COR-L47 (cell line): ENCODE measurements around the gene GOLGA6L7.
"Not testable (repeated sequence)": the region's sequence is repeated elsewhere in the genome, so short reads cannot be mapped to it uniquely, and the experiment has no call there.

Experiments
- DNase-seq: peaks from one replicate; lab custom pipeline; 2025; lab: John Stamatoyannopoulos, UW

The GOLGA6L7 gene

DNA sequence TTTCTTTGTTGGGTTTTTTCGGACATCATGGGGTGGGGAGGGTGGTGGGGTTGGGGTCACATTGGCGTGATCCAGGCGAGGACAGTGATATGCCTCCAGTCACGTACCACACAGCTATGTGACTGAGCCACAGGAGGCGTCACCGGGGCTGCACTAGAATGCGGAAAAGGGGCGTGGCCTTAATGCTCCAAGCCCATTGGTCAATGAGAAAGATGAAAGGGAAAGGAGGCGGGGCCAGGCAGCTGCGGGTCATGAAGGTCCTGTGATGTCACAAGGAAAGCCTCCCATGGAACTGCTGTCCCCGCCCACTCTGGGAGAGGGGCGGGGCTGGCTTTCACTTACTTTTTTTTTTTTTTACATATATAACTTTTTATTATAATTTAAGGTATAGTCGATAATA lies at the start of gene GOLGA6L7:
TSS of gene GOLGA6L7 (minus strand) at position 124 of the 400 bp plus-strand sequence. CDS start at position 29, 95 bp downstream.
- not testable (repeated sequence) for DNase-seq

DNA sequence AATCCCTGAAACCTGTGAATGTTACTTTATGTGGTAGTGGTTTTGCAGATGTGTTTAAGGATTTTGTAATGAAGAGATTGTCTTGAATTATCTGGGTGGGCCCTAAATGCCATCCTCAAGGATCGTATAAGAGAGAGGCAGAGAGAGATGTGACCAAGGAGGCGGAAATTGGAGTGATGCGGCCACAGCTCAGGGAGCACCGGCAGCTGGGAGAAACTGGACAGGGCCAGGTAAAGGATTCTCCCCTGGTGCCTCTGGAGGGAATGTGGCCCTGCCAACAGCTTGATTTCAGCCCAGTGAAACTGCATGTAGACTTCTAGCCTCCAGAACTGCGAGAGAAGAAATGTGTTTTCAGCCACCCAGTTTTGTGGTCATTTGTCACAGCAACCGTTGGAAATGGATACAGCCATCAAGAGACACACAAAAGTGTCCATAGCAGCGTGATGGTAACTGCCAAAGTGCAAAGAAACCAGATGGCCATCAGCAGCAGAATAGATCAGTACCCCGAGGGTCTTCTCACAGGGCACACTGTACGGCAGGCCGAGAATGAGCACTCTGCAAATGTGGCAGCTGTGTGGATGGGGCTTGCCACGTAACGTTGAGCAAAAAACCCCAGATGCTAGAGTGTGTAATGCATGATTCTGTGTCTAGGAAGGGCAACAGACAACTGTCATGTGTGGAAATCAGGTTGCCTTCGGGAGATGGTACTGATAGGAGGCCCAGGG lies 49.6 kb upstream of the GOLGA6L7 start:
- DNase-seq, result no peak

DNA sequence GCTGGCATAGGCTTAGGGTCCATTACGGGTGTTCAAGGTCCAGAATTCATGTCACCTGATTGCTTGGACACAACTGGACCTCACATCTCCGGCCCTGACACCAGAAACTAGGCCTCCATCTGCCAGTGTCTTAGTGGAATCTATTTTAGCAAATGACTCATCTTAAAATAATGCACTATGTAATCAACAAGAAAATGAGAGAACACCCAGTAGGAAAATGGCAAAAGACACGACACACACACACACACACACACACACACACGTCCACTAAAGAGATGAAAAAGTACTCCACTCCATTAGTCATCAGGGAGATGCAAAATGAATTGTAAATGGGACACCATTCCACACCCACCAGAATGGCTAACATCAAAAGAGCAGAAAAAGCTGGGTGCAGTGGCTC lies 48.5 kb upstream of the GOLGA6L7 start:
- DNase-seq, result no peak

DNA sequence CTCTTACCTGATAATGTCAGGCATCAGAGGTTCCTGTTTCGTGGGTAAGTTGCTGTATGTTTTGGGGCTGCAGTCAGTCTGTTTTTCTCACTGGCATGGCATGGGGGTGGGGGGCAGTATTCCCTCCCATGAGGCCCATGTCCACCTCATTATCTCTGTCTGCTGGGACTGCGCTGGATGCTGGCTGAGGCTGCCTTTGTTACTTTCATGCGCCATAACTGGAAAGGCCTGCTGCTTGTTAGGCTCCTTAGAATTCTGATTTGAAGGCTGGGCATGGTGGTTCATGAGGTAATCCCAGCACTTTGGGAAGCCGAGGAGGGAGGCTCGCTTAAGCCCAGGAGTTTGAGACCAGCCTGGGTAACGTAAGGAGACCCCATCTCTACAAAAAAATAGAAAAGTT lies 47.1 kb upstream of the GOLGA6L7 start:
- no peak for DNase-seq

GRCh38 chr15:28895146-28895545 lies 46.7 kb upstream of the GOLGA6L7 start:
- DNase-seq, result no peak

DNA sequence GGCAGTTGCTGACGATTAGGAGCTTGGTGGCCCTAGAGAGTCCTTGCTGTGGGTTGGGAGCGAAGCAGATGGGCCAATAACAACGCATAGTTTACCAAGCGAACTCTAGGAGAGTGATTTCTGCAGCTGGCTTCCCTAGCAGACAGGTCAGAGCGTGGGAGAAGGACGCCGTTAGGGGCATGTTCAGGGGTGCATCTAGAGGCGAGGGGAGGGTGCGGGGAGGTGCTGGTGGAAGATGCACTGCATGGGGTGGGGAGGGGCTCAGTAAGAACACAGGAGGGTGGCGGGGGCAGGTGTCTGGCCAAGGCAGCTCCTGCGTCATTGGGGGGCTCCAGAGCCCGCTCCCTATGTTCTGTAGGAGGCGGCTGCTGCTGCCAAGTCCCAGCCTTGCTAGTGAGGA lies 46.2 kb upstream of the GOLGA6L7 start:
- no peak for DNase-seq

- no peak for DNase-seq
These were observed 44.6 kb upstream of the GOLGA6L7 start for GRCh38 chr15:28892789-28893610.

GRCh38 chr15:28891588-28891987 lies 43.1 kb upstream of the GOLGA6L7 start:
- DNase-seq, result no peak

- no peak for DNase-seq
These were observed 42.5 kb upstream of the GOLGA6L7 start for GRCh38 chr15:28890711-28891495.

- not testable (repeated sequence) for DNase-seq
These were observed 41.8 kb upstream of the GOLGA6L7 start for GRCh38 chr15:28890291-28890690.

DNA sequence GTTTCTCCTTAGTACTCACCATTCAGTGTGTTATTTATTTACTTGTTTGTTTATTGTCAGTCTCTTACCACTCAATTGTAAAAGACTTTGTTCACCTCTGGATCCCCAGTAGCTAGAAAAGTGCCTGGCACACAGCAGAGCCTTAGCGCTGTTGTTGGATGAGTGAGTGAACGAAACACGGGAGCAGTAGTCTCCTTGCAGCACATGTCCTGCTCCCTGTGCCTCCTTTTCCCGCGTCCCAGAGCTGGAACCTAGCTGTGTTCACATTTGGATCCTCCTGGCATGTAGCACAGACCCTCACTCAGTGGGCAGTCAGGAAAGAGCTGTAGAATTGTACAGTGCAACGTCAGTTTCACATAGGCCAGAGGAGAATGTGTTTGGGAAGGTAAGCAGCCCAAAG lies 41.4 kb upstream of the GOLGA6L7 start:
- not testable (repeated sequence) for DNase-seq

DNA sequence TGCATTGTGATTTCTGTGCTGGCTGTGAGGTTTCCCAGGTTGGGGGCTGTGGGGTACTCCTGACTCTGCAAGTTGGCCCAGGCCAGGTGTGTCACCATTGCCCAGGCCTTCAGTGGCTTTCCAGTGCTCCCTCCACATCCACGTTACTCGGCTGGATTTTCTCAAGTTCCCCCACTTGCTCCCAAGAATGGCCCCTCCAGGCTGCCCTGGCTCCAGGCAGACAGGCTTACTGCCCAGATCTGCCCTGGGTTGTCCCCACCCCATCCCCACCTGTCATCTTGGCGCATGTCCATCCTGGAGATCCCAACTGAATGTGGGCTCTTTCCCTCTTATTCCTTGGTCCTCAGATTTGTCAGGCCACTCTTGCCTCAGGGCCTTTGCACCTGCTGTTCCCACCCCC lies 40.9 kb upstream of the GOLGA6L7 start:
- no peak for DNase-seq

- no peak for DNase-seq
These were observed 40.5 kb upstream of the GOLGA6L7 start for GRCh38 chr15:28888900-28889299.

- no peak for DNase-seq
These were observed 40.0 kb upstream of the GOLGA6L7 start for GRCh38 chr15:28888302-28888894.

DNA sequence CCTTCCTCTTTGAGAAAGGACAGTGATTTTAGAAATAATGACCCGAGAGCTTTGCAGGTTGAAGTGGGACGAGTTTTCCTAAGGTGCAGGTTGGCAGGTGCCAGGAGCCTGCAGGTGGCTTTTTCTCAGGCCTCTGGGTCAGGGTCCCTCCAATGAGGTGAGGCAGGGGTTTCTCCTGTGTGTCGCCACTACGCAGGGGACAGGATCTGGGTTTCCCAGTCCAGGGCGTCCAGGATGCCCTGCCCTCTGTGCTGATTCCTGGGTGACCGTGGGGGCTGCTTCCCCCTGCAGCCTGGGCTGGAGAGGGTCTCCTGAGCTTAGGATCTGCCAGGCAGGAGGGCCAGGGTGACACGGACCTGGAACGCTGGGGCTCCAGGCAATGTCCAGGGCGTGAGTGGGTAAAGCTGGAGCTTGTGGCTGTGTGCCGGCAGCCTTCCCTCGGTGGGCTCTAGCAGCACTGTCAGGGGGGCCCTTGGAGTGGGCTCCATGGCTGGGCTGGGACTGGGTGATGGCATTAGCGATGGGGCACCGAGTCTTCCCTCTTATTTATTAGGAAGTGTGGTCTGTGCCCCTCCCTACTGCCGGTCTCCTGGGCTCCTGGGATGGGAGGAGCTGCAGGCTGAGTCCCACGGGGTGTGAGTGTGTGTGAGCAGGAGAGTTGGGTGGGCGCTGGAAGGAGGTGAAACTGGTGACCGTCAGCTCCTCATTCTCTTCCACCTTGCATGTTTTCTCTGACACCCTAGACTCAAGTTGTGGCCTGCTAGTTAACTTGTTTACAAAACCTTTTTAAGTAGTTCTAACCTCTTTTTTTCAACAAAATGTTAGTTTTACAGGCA lies 39.1 kb upstream of the GOLGA6L7 start:
- DNase-seq, result no peak

DNA sequence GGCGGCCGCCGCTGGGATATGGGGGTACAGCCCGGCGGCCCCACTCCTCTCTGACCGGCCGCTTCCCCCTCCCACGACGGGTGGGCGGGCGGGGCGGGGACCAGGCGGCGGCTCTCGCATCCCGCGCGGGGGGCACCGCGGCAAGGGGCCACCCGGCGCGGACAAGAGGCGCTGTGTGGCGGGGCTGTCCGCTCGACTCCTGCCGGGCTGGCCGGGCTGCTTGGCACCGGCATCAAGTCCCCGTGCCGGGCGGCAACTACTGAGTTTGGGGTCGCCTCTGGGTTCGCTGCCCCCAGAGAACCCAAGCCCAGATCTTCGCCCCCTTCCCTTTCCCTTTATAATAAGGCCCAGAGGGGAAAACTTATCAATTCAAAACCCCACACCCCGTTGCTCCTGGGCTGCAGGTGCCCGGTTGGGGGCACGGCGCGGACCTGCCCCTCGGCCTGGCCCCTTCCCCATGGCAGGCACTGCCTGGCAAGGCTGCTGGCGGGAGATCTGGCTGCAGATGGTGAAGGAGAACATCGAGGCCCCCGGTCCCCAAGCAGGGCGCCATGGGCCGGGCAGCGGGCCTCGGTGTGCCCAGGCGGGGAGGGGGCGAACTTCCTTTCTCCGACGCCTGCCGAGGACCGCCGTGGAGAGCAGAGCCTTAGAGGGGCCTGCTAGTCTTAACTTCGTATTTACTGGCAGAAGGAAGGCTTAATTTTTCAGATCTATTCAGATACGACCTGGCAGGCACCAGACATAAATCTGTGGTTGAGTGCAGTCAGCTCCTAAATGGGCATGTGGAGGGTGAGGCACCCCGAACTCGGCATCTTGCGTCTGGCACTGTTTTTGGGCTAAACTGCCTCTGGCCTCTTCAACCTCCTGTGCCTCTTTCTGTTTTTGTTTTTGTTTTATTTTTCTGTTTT lies 38.2 kb upstream of the GOLGA6L7 start:
- no peak for DNase-seq

DNA sequence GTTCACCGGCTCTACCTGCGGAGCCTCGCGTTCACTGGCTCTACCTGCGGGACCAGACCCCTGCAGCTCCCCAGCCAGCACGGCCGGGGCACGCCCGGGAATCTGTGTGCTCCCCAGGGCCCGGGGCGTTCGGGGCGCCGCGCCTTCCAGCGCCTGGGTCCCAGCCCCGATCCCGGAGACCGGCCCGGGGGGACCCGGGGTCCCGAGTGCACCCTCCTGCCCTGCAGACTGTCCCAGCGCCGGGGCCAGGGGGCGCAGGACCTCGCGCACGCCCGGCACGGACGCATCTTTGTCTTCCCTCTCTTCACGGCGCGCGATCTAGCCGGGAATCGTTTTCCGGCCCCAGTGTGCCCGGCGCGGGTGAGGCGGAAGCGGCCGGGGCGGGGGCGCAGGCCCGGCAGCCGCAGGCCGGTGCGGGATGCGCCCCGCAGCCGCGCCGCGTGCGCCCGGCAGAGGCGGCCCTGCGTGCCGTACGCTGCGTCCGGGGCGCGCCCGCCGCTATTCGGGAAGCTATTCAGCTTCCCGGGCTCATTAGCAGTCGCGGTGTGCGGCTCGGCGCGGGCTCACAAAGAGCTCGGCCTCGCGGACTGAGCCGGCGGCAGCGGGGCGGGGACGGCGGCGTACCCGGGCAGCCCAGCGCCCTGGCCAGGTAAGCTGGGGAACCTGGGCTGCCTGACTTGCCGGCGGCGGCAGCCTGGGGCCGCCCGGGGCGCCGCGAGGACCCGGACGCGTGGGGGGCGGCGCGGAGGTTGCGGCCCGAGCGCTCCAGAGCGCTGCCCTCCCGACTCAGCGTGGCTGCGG lies 37.4 kb upstream of the GOLGA6L7 start, which contains the start of gene APBA2:
TSS of gene APBA2 (plus strand) at position 345 of the 801 bp plus-strand sequence. CDS start 167,911 bp downstream, outside the sequence.
- peak; percentile 55 for DNase-seq

GRCh38 chr15:28885128-28885629 lies 36.7 kb upstream of the GOLGA6L7 start:
- no peak for DNase-seq
